Loucy (cell line): Measurements from ENCODE around the gene TRPV3.

Experiments
- H2AFZ ChIP-seq: fragments of 200-600 bp; sonication (generic); 2 replicates; pipeline ENCODE4 v1.6.0; 2016; ENCODE audit warnings: antibody characterized with exemption, mild to moderate bottlenecking, low read length, moderate library complexity
- H3F3A ChIP-seq: fragments of 200-600 bp; 2 replicates; pipeline ENCODE4 v1.6.0; 2016; ENCODE audit warnings: antibody characterized with exemption, low read depth, mild to moderate bottlenecking
- H3K27me3 ChIP-seq: fragments of 200-600 bp; sonication (generic); 2 replicates; pipeline ENCODE4 v1.6.1; 2014; ENCODE audit warnings: low read length, mild to moderate bottlenecking; ENCODE audit not compliant: insufficient read depth, poor library complexity, severe bottlenecking
- H3K36me3 ChIP-seq: fragments of 200-600 bp; sonication (generic); 2 replicates; pipeline ENCODE4 v1.6.1; 2016; ENCODE audit warnings: low read length; ENCODE audit not compliant: insufficient read depth
- H3K4me1 ChIP-seq: fragments of 200-600 bp; sonication (generic); 2 replicates; pipeline ENCODE4 v1.5.1; 2014; ENCODE audit warnings: low read length, mild to moderate bottlenecking; ENCODE audit not compliant: insufficient read depth, poor library complexity, severe bottlenecking
- H3K4me2 ChIP-seq: fragments of 200-600 bp; sonication (generic); 2 replicates; pipeline ENCODE4 v1.6.0; 2014; ENCODE audit warnings: antibody characterized with exemption, low read length, low read depth, mild to moderate bottlenecking; ENCODE audit not compliant: poor library complexity, severe bottlenecking
- H3K4me3 ChIP-seq: fragments of 200-600 bp; sonication (generic); 2 replicates; pipeline ENCODE4 v1.5.1; 2014; ENCODE audit warnings: low read length, mild to moderate bottlenecking, mixed read lengths; ENCODE audit not compliant: poor library complexity, severe bottlenecking
- H3K79me2 ChIP-seq: fragments of 200-600 bp; sonication (generic); 2 replicates; pipeline ENCODE4 v1.6.1; 2014; ENCODE audit warnings: low read length; ENCODE audit not compliant: insufficient read depth
- H3K9ac ChIP-seq: fragments of 200-600 bp; sonication (generic); 2 replicates; pipeline ENCODE4 v1.6.0; 2014; ENCODE audit warnings: mild to moderate bottlenecking, low read depth, low read length, moderate library complexity; ENCODE audit not compliant: poor library complexity, severe bottlenecking
- H3K9me2 ChIP-seq: fragments of 200-600 bp; sonication (generic); replicated peaks from 2 replicates; pipeline ENCODE4 v1.6.1; 2016; ENCODE audit warnings: low read depth, low read length, mixed read lengths
- H3K9me3 ChIP-seq: fragments of 200-600 bp; sonication (generic); 2 replicates; pipeline ENCODE4 v1.6.1; 2014; ENCODE audit warnings: mild to moderate bottlenecking, antibody characterized with exemption, low read length, low read depth; ENCODE audit not compliant: insufficient read depth
- H4K20me1 ChIP-seq: fragments of 200-600 bp; sonication (generic); 2 replicates; pipeline ENCODE4 v1.6.0; 2014; ENCODE audit warnings: antibody characterized with exemption, low read length, mild to moderate bottlenecking; ENCODE audit not compliant: insufficient read depth, poor library complexity, severe bottlenecking
- CTCF ChIP-seq: fragments of 200-600 bp; sonication (generic); conservative IDR thresholded peaks from 2 replicates; pipeline ENCODE4 v1.5.1; 2014; ENCODE audit warnings: mild to moderate bottlenecking, antibody characterized with exemption, low read length
- EZH2phosphoT487 ChIP-seq: fragments of 200-600 bp; IDR thresholded peaks from 2 replicates; pipeline ENCODE4 v1.6.1; 2018; ENCODE audit warnings: antibody characterized with exemption, mild to moderate bottlenecking, moderate library complexity, borderline replicate concordance

The TRPV3 gene

DNA sequence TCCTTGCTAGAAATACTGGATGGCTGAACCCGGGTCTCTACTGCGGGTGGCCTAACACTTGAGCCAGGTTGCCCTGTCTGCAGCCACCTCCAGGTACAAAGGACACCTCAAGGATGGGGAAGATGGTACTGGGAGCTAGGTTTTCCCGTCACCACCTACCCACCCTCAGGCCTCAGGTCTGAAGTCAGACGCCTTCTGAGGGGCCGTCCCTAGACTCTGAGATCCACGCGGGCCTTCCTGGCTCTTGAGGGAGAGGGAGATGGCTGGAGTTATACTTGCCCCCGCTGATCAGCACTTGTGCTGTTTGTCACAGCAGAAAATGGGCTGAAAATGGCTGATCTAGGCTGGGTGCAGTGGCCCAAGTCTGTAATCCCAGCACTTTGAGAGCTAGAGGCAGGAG lies 10.6 kb downstream of the TRPV3 start:
- H3F3A ChIP-seq = no peaks in the 10 kb centered on the region
- no peaks in the 10 kb centered on the region for H4K20me1 ChIP-seq
- H3K4me3 ChIP-seq = no peak overlapping the region
- H3K9me3 ChIP-seq = no peaks in the 10 kb centered on the region
- H3K4me2 ChIP-seq = no peak overlapping the region
- no peaks in the 10 kb centered on the region for H3K79me2 ChIP-seq
- H3K4me1 ChIP-seq = no peaks in the 10 kb centered on the region
- no peak for TF ChIP-seq EZH2phosphoT487
- TF ChIP-seq CTCF = no peak
- H3K36me3 ChIP-seq = no peaks in the 10 kb centered on the region
- no peak overlapping the region for H3K9ac ChIP-seq
- no peaks in the 10 kb centered on the region for H3K27me3 ChIP-seq
- H3K9me2 ChIP-seq = no peaks in the 10 kb centered on the region
- no peak overlapping the region for H2AFZ ChIP-seq

GRCh38 chr17:3546521-3546920 lies 11.1 kb downstream of the TRPV3 start:
- H3K9me2 ChIP-seq = no peaks in the 10 kb centered on the region
- no peaks in the 10 kb centered on the region for H3K9me3 ChIP-seq
- no peaks in the 10 kb centered on the region for H3K4me1 ChIP-seq
- H3K9ac ChIP-seq = no peak overlapping the region
- H3K79me2 ChIP-seq = no peaks in the 10 kb centered on the region
- H3K27me3 ChIP-seq = no peaks in the 10 kb centered on the region
- no peaks in the 10 kb centered on the region for H3K36me3 ChIP-seq
- no peaks in the 10 kb centered on the region for H3F3A ChIP-seq
- TF ChIP-seq CTCF (no peak), EZH2phosphoT487 (no peak)
- no peak overlapping the region for H3K4me2 ChIP-seq
- H2AFZ ChIP-seq = no peak overlapping the region
- no peak overlapping the region for H3K4me3 ChIP-seq
- no peaks in the 10 kb centered on the region for H4K20me1 ChIP-seq

DNA sequence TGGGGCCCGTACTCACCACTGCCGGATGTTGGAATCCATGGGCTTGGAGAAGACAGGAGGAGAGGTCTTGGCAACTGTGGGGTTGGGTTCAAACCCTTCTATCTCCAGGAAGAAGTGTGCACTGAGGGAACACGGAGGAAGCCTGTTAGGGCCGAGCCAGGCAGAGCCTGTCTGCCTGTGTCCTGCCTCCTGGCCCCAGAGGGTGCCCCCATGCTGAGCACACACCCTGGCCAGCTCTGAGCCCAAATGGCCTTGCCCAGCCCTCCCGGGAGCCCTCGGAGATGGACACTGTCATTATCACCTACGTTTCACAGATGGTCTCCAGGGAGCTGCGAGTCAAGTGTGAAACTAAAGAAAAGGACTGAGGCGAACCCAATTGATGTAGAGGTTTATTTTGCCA lies 12.5 kb downstream of the TRPV3 start:
- Histone ChIP-seq H3K9ac (no peak overlapping the region), H3K4me3 (no peak overlapping the region), H3K9me2 (no peaks in the 10 kb centered on the region), H3K36me3 (no peaks in the 10 kb centered on the region), H3K27me3 (no peaks in the 10 kb centered on the region), H3K4me1 (no peaks in the 10 kb centered on the region), H3K79me2 (no peaks in the 10 kb centered on the region), H4K20me1 (no peaks in the 10 kb centered on the region), H3K4me2 (no peak overlapping the region), H3K9me3 (no peaks in the 10 kb centered on the region), H3F3A (no peaks in the 10 kb centered on the region), H2AFZ (no peak overlapping the region)
- TF ChIP-seq CTCF (no peak), EZH2phosphoT487 (no peak)
